DOHH2 (cell line): ENCODE data around the gene KRTAP10-1.

Experiments
- H3F3A ChIP-seq: fragments of 200-600 bp; sonication (generic), shearing (Covaris generic); 2 replicates; pipeline ENCODE4 v1.6.0; 2016; ENCODE audit warnings: antibody characterized with exemption, mild to moderate bottlenecking; ENCODE audit not compliant: control insufficient read depth, insufficient read depth
- H3K27ac ChIP-seq: fragments of 200-600 bp; sonication (generic); 2 replicates; pipeline ENCODE4 v1.5.1; 2014; ENCODE audit warnings: low read depth, mild to moderate bottlenecking, low read length, moderate library complexity
- H3K27me3 ChIP-seq: fragments of 200-600 bp; sonication (generic); 2 replicates; pipeline ENCODE4 v1.6.1; 2014; ENCODE audit warnings: mild to moderate bottlenecking, low read length, mixed read lengths; ENCODE audit not compliant: control insufficient read depth
- H3K36me3 ChIP-seq: fragments of 200-600 bp; sonication (generic); 2 replicates; pipeline ENCODE4 v1.6.1; 2014; ENCODE audit warnings: mild to moderate bottlenecking, low read length, moderate library complexity, mixed read lengths; ENCODE audit not compliant: control insufficient read depth
- H3K4me1 ChIP-seq: fragments of 200-600 bp; sonication (generic); 2 replicates; pipeline ENCODE4 v1.6.1; 2014; ENCODE audit warnings: mild to moderate bottlenecking, low read length, mixed read lengths; ENCODE audit not compliant: control insufficient read depth
- H3K4me2 ChIP-seq: fragments of 200-600 bp; sonication (generic); 2 replicates; pipeline ENCODE4 v1.6.0; 2014; ENCODE audit warnings: mild to moderate bottlenecking, low read length, moderate library complexity
- H3K4me3 ChIP-seq: fragments of 200-600 bp; sonication (generic); 2 replicates; pipeline ENCODE4 v1.5.1; 2014; ENCODE audit warnings: mild to moderate bottlenecking, low read length, mixed read lengths
- H3K79me2 ChIP-seq: fragments of 200-600 bp; sonication (generic); 2 replicates; pipeline ENCODE4 v1.6.1; 2014; ENCODE audit warnings: mild to moderate bottlenecking, low read length, mixed read lengths; ENCODE audit not compliant: control insufficient read depth
- H3K9me2 ChIP-seq: fragments of 200-600 bp; sonication (generic); replicated peaks from 2 replicates; pipeline ENCODE4 v1.6.1; 2014; ENCODE audit warnings: mild to moderate bottlenecking, low read length, mixed read lengths; ENCODE audit not compliant: control insufficient read depth
- H3K9me3 ChIP-seq: fragments of 200-600 bp; sonication (generic); 2 replicates; pipeline ENCODE4 v1.6.1; 2014; ENCODE audit warnings: antibody characterized with exemption, low read length, mixed read lengths; ENCODE audit not compliant: control insufficient read depth, insufficient read depth
- H4K20me1 ChIP-seq: fragments of 200-600 bp; sonication (generic); 2 replicates; pipeline ENCODE4 v1.6.0; 2014; ENCODE audit warnings: low read depth, mild to moderate bottlenecking, antibody characterized with exemption, low read length, moderate library complexity; ENCODE audit not compliant: control insufficient read depth, insufficient read depth
- CTCF ChIP-seq: fragments of 200-600 bp; sonication (generic); IDR thresholded peaks from one replicate; pipeline ENCODE4 v1.5.1; 2014; ENCODE audit warnings: antibody characterized with exemption, mild to moderate bottlenecking, low read depth, low read length; ENCODE audit not compliant: poor library complexity, severe bottlenecking
- EZH2phosphoT487 ChIP-seq: fragments of 200-600 bp; sonication (generic); IDR thresholded peaks from 2 replicates; pipeline ENCODE4 v1.6.1; 2017; ENCODE audit warnings: borderline replicate concordance, mild to moderate bottlenecking, antibody characterized with exemption, low read length, moderate library complexity, mixed read lengths

The KRTAP10-1 gene

GRCh38 chr21:44502171-44502958, 37.6 kb downstream of the KRTAP10-1 start:
- TF ChIP-seq EZH2phosphoT487 (no peak), CTCF (no peak)
- Histone ChIP-seq H3K27me3 (no peaks in the 10 kb centered on the region), H3K79me2 (no peaks in the 10 kb centered on the region), H3K4me3 (no peak overlapping the region), H3K9me3 (no peaks in the 10 kb centered on the region), H4K20me1 (peaks cover 4% of the 10 kb centered on the region; the same call in 1 of the 2 replicates), H3K4me1 (no peaks in the 10 kb centered on the region), H3K4me2 (no peak overlapping the region), H3K27ac (no peak overlapping the region), H3K9me2 (no peaks in the 10 kb centered on the region), H3K36me3 (no peaks in the 10 kb centered on the region), H3F3A (no peaks in the 10 kb centered on the region)

- H3K4me2 ChIP-seq, result no peak overlapping the region
- H3F3A ChIP-seq, result no peaks in the 10 kb centered on the region
- no peaks in the 10 kb centered on the region for H3K4me1 ChIP-seq
- H4K20me1 ChIP-seq, result peaks cover 4% of the 10 kb centered on the region; the same call in 1 of the 2 replicates
- no peaks in the 10 kb centered on the region for H3K36me3 ChIP-seq
- H3K79me2 ChIP-seq, result no peaks in the 10 kb centered on the region
- no peak overlapping the region for H3K27ac ChIP-seq
- no peak overlapping the region for H3K4me3 ChIP-seq
- H3K9me2 ChIP-seq, result no peaks in the 10 kb centered on the region
- no peak for TF ChIP-seq CTCF
- no peak for TF ChIP-seq EZH2phosphoT487
- no peaks in the 10 kb centered on the region for H3K27me3 ChIP-seq
- H3K9me3 ChIP-seq, result no peaks in the 10 kb centered on the region
Observed at GRCh38 chr21:44500111-44500510, 39.9 kb downstream of the KRTAP10-1 start.

GRCh38 chr21:44499631-44500030, 40.4 kb downstream of the KRTAP10-1 start:
- no peaks in the 10 kb centered on the region for H3K79me2 ChIP-seq
- no peak for TF ChIP-seq CTCF
- no peak for TF ChIP-seq EZH2phosphoT487
- no peaks in the 10 kb centered on the region for H3K4me1 ChIP-seq

More at GRCh38 chr21:44499631-44500030, 40.4 kb downstream of the KRTAP10-1 start:
- Histone ChIP-seq H3K9me2 (no peaks in the 10 kb centered on the region), H3K4me2 (no peak overlapping the region), H4K20me1 (peaks cover 4% of the 10 kb centered on the region; the same call in 1 of the 2 replicates), H3K36me3 (no peaks in the 10 kb centered on the region), H3K9me3 (no peaks in the 10 kb centered on the region), H3F3A (no peaks in the 10 kb centered on the region), H3K4me3 (no peak overlapping the region), H3K27me3 (no peaks in the 10 kb centered on the region), H3K27ac (no peak overlapping the region)
